GM12872 (cell line): ENCODE results near the gene C5orf47.
A peak's percentile ranks its signal among the peaks of the same experiment; 100 is the strongest.

Source experiments
- CTCF ChIP-seq: IDR thresholded peaks from 3 replicates; pipeline ENCODE4 v1.5.1; 2011; ENCODE audit warnings: low read depth, mild to moderate bottlenecking, low read length, moderate library complexity; ENCODE audit not compliant: insufficient read depth

Gene C5orf47

GRCh38 chr5:174045470-174046025, 56.6 kb downstream of the C5orf47 start, which contains the start of gene NSG2:
TSS of gene NSG2 (plus strand) at chr5:174045706. CDS start at chr5:174046756, 1,050 bp downstream.
- TF ChIP-seq CTCF, result peak; percentile 77

- TF ChIP-seq CTCF, result no peak
Measured at GRCh38 chr5:174046558-174046957, 57.6 kb downstream of the C5orf47 start.

- no peak for TF ChIP-seq CTCF
Measured at GRCh38 chr5:174047472-174048099, 58.6 kb downstream of the C5orf47 start.

- TF ChIP-seq CTCF, result no peak
Measured at GRCh38 chr5:174052636-174053035, 63.7 kb downstream of the C5orf47 start.

- no peak for TF ChIP-seq CTCF
Measured at GRCh38 chr5:174053905-174054304, 64.9 kb downstream of the C5orf47 start.
